NOMO-1 treated with DMSO at 0.1 percent for 48 hours (cell line): Measurements from ENCODE around the gene TRAPPC10.

ENCODE experiments used
- DNase-seq: peaks from one replicate; lab custom pipeline; 2025; ENCODE audit not compliant: unreplicated experiment; lab: John Stamatoyannopoulos, UW

Gene TRAPPC10

GRCh38 chr21:44011579-44012473 lies at the start of gene TRAPPC10:
Gene TRAPPC10, plus strand, starts transcription at chr21:44012309. Its CDS starts 185 bp downstream, at chr21:44012494.
- peak; percentile 62 for DNase-seq

GRCh38 chr21:43965911-43966585 lies 46.1 kb upstream of the TRAPPC10 start:
- no peak for DNase-seq

GRCh38 chr21:43966946-43967512 lies 45.1 kb upstream of the TRAPPC10 start:
- no peak for DNase-seq

GRCh38 chr21:43967981-43968380 lies 44.1 kb upstream of the TRAPPC10 start:
- no peak for DNase-seq

GRCh38 chr21:43968410-43969114 lies 43.5 kb upstream of the TRAPPC10 start:
- no peak for DNase-seq

GRCh38 chr21:43969115-43969444 lies 43.0 kb upstream of the TRAPPC10 start:
- no peak for DNase-seq

GRCh38 chr21:43970551-43970950 lies 41.6 kb upstream of the TRAPPC10 start:
- DNase-seq = no peak

- DNase-seq = no peak
These were observed 40.7 kb upstream of the TRAPPC10 start for GRCh38 chr21:43971201-43971991.

GRCh38 chr21:43971992-43972255 lies 40.2 kb upstream of the TRAPPC10 start:
- no peak for DNase-seq

GRCh38 chr21:43972850-43973633 lies 39.1 kb upstream of the TRAPPC10 start:
- no peak for DNase-seq

- DNase-seq = no peak
These were observed 38.5 kb upstream of the TRAPPC10 start for GRCh38 chr21:43973634-43973955.

GRCh38 chr21:43974791-43975468 lies 37.2 kb upstream of the TRAPPC10 start:
- DNase-seq = no peak

GRCh38 chr21:43975469-43976098 lies 36.5 kb upstream of the TRAPPC10 start:
- DNase-seq = peak; percentile 42

- DNase-seq = no peak
These were observed 35.4 kb upstream of the TRAPPC10 start for GRCh38 chr21:43976661-43977060.

GRCh38 chr21:43978060-43978459 lies 34.0 kb upstream of the TRAPPC10 start:
- no peak for DNase-seq

- no peak for DNase-seq
These were observed 32.5 kb upstream of the TRAPPC10 start for GRCh38 chr21:43979654-43980053.

GRCh38 chr21:43981151-43981870 lies 30.8 kb upstream of the TRAPPC10 start:
- DNase-seq = no peak

GRCh38 chr21:43981871-43982210 lies 30.3 kb upstream of the TRAPPC10 start:
- DNase-seq = no peak
